ENCODE results near the gene TGFBRAP1.

The TGFBRAP1 gene

GRCh38 chr2:105236060-105236424, 93.5 kb downstream of the TGFBRAP1 start:
- DNase-seq: no peak

GRCh38 chr2:105235388-105236059, 94.0 kb downstream of the TGFBRAP1 start:
- peak; percentile 24 for DNase-seq

DNA sequence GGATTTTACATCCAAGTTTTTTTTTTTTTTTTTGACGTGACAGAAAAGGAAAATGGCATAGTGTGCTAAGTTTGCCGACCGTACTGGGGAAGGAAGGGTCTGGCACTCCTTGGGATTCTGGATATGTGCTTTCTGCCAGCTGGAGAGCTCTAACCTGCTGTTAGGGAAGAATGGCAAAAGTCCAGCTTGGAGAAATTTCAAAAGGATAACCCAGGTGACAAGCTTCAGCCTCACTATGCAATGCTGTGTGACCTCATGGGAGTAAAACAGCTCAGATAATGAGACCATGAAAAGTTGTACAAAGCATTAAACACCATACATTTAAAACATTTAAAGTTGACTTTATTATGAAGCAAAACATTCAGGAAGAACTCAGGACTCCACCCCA, 98.3 kb downstream of the TGFBRAP1 start:
- DNase-seq: no peak

- no peak for DNase-seq
These were observed 105.1 kb downstream of the TGFBRAP1 start for GRCh38 chr2:105224444-105224843.

DNA sequence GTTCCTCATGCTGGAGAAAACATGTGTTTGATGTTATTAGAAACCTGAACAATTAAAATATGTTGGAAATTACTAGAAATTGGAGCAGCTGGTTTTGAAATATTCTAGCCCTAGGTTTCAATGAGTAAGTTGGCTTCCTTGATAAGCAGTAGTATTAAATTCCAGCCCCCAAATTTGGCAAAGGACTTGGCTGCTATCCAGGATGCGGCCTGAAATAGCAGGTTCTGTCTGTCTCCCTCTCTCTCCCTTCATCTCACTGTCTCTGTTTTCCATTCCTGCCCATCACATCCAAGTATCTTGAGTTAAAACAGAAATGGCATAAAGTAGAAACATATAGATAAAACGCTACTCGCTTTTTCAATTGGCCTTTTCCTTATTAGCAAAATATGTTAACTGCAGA, 108.9 kb downstream of the TGFBRAP1 start:
- no peak for DNase-seq

- DNase-seq: no peak
These were observed 113.8 kb downstream of the TGFBRAP1 start for GRCh38 chr2:105215586-105216192.

Data from NCI-H2107 (cell line).